Stimulated activated effector memory CD8-positive, alpha-beta T cell treated with anti-CD3 and anti-CD28 coated beads, Interleukin-12 subunit alpha, Interleukin-12 subunit beta, amount 100 ng/mL, for 72 hours (primary cell): Measurements from ENCODE around the gene GJB2.

Experiments
- ATAC-seq: fragments of 150-1000 bp; cut with Tn5 transposase; 2 replicates; pipeline ENCODE4 v1.10.0; 2021
- DNase-seq, 2 donors: peaks; one replicate each; pipeline ENCODE4 v3.0.0; 2021 to 2022; ENCODE audit warnings: low spot score in 2 of 2
- H3K27ac Mint-ChIP-seq: one replicate; pipeline ENCODE4 v1.8.0; 2022; ENCODE audit warnings: mild to moderate bottlenecking, mixed read lengths
- H3K36me3 Mint-ChIP-seq: one replicate; pipeline ENCODE4 v1.8.0; 2022; ENCODE audit warnings: mild to moderate bottlenecking, mixed read lengths
- H3K4me1 Mint-ChIP-seq: one replicate; pipeline ENCODE4 v1.8.0; 2022; ENCODE audit warnings: mixed read lengths
- H3K4me3 Mint-ChIP-seq: one replicate; pipeline ENCODE4 v1.8.0; 2022; ENCODE audit warnings: mild to moderate bottlenecking, mixed read lengths
- H3K9me3 Mint-ChIP-seq: one replicate; pipeline ENCODE4 v1.8.0; 2022; ENCODE audit warnings: mixed read lengths

GJB2 gene

DNA sequence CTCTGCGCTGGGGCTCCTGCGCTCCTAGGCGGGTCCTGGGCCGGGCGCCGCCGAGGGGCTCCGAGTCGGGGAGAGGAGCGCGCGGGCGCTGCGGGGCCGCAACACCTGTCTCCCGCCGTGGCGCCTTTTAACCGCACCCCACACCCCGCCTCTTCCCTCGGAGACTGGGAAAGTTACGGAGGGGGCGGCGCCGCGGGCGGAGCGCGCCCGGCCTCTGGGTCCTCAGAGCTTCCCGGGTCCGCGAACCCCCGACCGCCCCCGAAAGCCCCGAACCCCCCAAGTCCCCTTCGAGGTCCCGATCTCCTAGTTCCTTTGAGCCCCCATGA is at the start of gene GJB2:
TSS of gene GJB2 (minus strand) at position 103 of the 326 bp plus-strand sequence. CDS start 3,357 bp downstream, outside the sequence.
- peak; percentile 23 for ATAC-seq
- peak in 1 of 2 donors; percentile 56 for DNase-seq
- H3K9me3 Mint-ChIP-seq, result no peaks in the 10 kb centered on the region
- peaks cover 20% of the 10 kb centered on the region for H3K4me1 Mint-ChIP-seq
- peak within 1 kb of the TSS; percentile 71 for H3K4me3 Mint-ChIP-seq
- no peaks in the 10 kb centered on the region for H3K36me3 Mint-ChIP-seq
- no peak within 1 kb of the TSS for H3K27ac Mint-ChIP-seq

- Mint-ChIP-seq H3K27ac (no peak overlapping the region), H3K4me3 (no peak overlapping the region), H3K9me3 (no peaks in the 10 kb centered on the region), H3K4me1 (no peaks in the 10 kb centered on the region), H3K36me3 (no peaks in the 10 kb centered on the region)
- no peak for ATAC-seq
- no peak for DNase-seq
These were observed 48.9 kb upstream of the GJB2 start for GRCh38 chr13:20241593-20241992.

- Mint-ChIP-seq H3K9me3 (no peaks in the 10 kb centered on the region), H3K27ac (no peak overlapping the region), H3K4me1 (no peaks in the 10 kb centered on the region), H3K4me3 (no peak overlapping the region), H3K36me3 (no peaks in the 10 kb centered on the region)
- DNase-seq, result no peak
- no peak for ATAC-seq
These were observed 47.0 kb upstream of the GJB2 start for GRCh38 chr13:20239748-20240147.

GRCh38 chr13:20232556-20233277 is 40.0 kb upstream of the GJB2 start:
- Mint-ChIP-seq H3K36me3 (no peaks in the 10 kb centered on the region), H3K4me1 (no peaks in the 10 kb centered on the region), H3K4me3 (peak overlapping the region; percentile 18), H3K9me3 (no peaks in the 10 kb centered on the region), H3K27ac (no peak overlapping the region)
- no peak for ATAC-seq
- no peak for DNase-seq

GRCh38 chr13:20231839-20232555 is 39.3 kb upstream of the GJB2 start, which contains the start of gene GJB6:
Gene GJB6 (minus strand): TSS chr13:20232319. CDS start chr13:20223480, 8,839 bp downstream.
- ATAC-seq, result peak; percentile 62
- H3K4me1 Mint-ChIP-seq, result no peaks in the 10 kb centered on the region
- H3K36me3 Mint-ChIP-seq, result no peaks in the 10 kb centered on the region
- peak in 1 of 2 donors; percentile 53 for DNase-seq
- H3K4me3 Mint-ChIP-seq, result peak within 1 kb of the TSS; percentile 61
- no peaks in the 10 kb centered on the region for H3K9me3 Mint-ChIP-seq
- H3K27ac Mint-ChIP-seq, result no peak within 1 kb of the TSS

- Mint-ChIP-seq H3K9me3 (no peaks in the 10 kb centered on the region), H3K4me1 (no peaks in the 10 kb centered on the region), H3K36me3 (no peaks in the 10 kb centered on the region), H3K4me3 (peak overlapping the region; percentile 61), H3K27ac (no peak overlapping the region)
- DNase-seq, result peak in 1 of 2 donors; percentile 57
- ATAC-seq, result peak; percentile 47
These were observed 38.4 kb upstream of the GJB2 start for GRCh38 chr13:20230913-20231838.

GRCh38 chr13:20227730-20228129 is 35.0 kb upstream of the GJB2 start:
- Mint-ChIP-seq H3K27ac (no peak overlapping the region), H3K9me3 (no peaks in the 10 kb centered on the region), H3K4me3 (no peak overlapping the region), H3K36me3 (no peaks in the 10 kb centered on the region), H3K4me1 (no peaks in the 10 kb centered on the region)
- DNase-seq (no peak), ATAC-seq (no peak)

DNA sequence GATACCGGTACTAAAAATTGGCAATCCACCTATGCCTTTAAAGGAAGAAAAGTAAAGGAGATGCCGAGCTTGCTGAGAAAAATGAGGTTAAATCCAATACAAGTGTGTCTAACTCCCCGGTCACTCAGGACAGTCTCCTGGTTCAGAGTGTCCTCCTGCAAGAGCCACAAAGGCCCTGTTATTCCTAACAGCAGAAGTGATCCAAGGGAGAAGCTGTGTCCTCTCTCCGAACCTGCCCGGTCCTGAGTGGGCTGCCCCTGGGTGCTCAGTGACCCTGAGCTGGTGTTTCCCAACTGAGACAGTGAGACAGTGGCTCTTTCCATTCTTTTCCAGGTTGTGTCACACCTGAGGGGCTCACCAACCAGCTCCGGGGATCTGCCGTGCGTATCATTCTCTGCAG is 34.5 kb upstream of the GJB2 start:
- H3K4me1 Mint-ChIP-seq, result no peaks in the 10 kb centered on the region
- peak overlapping the region; percentile 20 for H3K27ac Mint-ChIP-seq
- no peaks in the 10 kb centered on the region for H3K36me3 Mint-ChIP-seq
- ATAC-seq (no peak), DNase-seq (no peak)
- no peaks in the 10 kb centered on the region for H3K9me3 Mint-ChIP-seq
- no peak overlapping the region for H3K4me3 Mint-ChIP-seq

DNA sequence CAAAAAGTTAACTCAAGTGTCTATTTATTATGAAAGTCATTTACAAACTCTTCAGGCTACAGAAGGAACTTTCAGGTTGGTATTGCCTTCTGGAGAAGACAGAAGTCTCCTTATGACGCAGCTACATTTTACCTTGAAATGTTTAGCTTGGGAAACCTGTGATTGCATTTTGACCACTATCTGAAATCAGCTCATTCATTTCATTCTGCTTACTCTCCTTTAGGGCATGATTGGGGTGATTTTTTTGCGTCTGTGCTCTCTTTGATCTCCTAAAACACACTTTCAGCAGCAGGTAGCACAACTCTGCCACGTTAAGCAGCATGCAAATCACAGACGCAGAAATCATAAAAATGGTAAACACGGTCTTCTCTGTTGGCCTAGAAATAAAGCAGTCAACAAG is 29.8 kb upstream of the GJB2 start:
- H3K27ac Mint-ChIP-seq, result no peak overlapping the region
- no peaks in the 10 kb centered on the region for H3K9me3 Mint-ChIP-seq
- peaks cover 10% of the 10 kb centered on the region for H3K4me1 Mint-ChIP-seq
- no peak overlapping the region for H3K4me3 Mint-ChIP-seq
- no peaks in the 10 kb centered on the region for H3K36me3 Mint-ChIP-seq
- DNase-seq (peak in 1 of 2 donors; percentile 22), ATAC-seq (no peak)

- peaks cover 10% of the 10 kb centered on the region for H3K4me1 Mint-ChIP-seq
- DNase-seq, result no peak
- no peaks in the 10 kb centered on the region for H3K9me3 Mint-ChIP-seq
- H3K27ac Mint-ChIP-seq, result no peak overlapping the region
- H3K4me3 Mint-ChIP-seq, result no peak overlapping the region
- ATAC-seq, result no peak
- no peaks in the 10 kb centered on the region for H3K36me3 Mint-ChIP-seq
These were observed 29.0 kb upstream of the GJB2 start for GRCh38 chr13:20221772-20222171.

DNA sequence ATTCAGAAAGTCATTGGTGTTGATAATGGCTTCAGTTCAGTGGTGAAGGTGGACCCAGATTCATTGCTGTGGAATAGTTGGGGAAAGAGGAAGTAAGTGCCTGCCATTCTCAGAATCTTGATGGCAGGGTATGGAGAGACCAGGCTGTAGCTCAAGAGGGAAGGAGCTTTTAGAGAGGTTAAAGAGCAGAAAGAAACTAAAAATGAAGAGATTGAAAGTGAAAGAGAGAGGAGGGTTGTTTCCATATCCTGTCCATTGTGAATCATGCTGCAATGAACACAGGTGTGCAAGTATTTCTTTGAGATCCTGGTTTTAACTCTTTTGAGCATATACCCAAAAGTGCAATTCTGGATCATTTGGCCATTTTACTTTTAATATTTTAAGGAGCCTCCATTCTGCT is 26.8 kb upstream of the GJB2 start:
- ATAC-seq (peak; percentile 71), DNase-seq (peak in 1 of 2 donors; percentile 39)
- Mint-ChIP-seq H3K4me1 (peaks cover 10% of the 10 kb centered on the region), H3K9me3 (no peaks in the 10 kb centered on the region), H3K27ac (no peak overlapping the region), H3K36me3 (no peaks in the 10 kb centered on the region), H3K4me3 (peak overlapping the region; percentile 5)

DNA sequence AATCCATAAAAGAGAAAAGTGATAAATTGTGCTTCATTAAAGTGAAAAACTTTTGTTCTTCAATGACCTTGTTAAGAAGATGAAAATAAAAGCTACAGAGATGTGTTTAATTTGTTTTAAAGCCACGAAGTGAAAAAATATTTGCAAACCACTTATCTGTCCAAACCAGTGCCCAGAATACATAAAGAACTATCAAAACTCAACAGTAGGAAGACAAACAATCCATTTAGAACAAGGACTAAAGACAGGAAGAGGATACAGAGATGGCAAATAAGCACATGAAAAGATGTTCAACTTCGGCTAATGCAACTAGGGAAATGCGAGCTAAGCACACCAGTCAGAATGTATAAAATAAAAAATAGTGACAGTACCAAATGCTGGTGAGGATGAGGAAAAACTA is 24.4 kb upstream of the GJB2 start:
- ATAC-seq (no peak), DNase-seq (no peak)
- H3K9me3 Mint-ChIP-seq, result peaks cover 3% of the 10 kb centered on the region
- H3K4me1 Mint-ChIP-seq, result peaks cover 10% of the 10 kb centered on the region
- H3K27ac Mint-ChIP-seq, result no peak overlapping the region
- H3K4me3 Mint-ChIP-seq, result no peak overlapping the region
- H3K36me3 Mint-ChIP-seq, result no peaks in the 10 kb centered on the region

- no peak overlapping the region for H3K27ac Mint-ChIP-seq
- ATAC-seq, result no peak
- H3K36me3 Mint-ChIP-seq, result no peaks in the 10 kb centered on the region
- H3K4me1 Mint-ChIP-seq, result no peaks in the 10 kb centered on the region
- DNase-seq, result no peak
- H3K9me3 Mint-ChIP-seq, result peaks cover 3% of the 10 kb centered on the region
- H3K4me3 Mint-ChIP-seq, result no peak overlapping the region
These were observed 17.2 kb upstream of the GJB2 start for GRCh38 chr13:20209948-20210347.

GRCh38 chr13:20206698-20207235 is 14.0 kb upstream of the GJB2 start:
- Mint-ChIP-seq H3K27ac (no peak overlapping the region), H3K36me3 (no peaks in the 10 kb centered on the region), H3K4me1 (no peaks in the 10 kb centered on the region), H3K9me3 (no peaks in the 10 kb centered on the region), H3K4me3 (no peak overlapping the region)
- DNase-seq (no peak), ATAC-seq (no peak)

- Mint-ChIP-seq H3K9me3 (no peaks in the 10 kb centered on the region), H3K4me1 (no peaks in the 10 kb centered on the region), H3K4me3 (no peak overlapping the region), H3K36me3 (no peaks in the 10 kb centered on the region), H3K27ac (no peak overlapping the region)
- no peak for ATAC-seq
- no peak for DNase-seq
These were observed 13.4 kb upstream of the GJB2 start for GRCh38 chr13:20206065-20206697.
